Activated CD4-positive, alpha-beta T cell treated with anti-CD3 and anti-CD28 coated beads, Interleukin-2, amount 10 ng/mL, durations not matched to agents 7 days and 5 days (primary cell): Measurements from ENCODE around the gene KDM5A. TPM values are rescaled to one million over a fixed set of nuclear protein-coding genes. Genes with fewer than 3 reads are reported as not detected.

Experiments
- CTCF ChIA-PET: fragments of 350-600 bp; sonication (Branson Sonifier 250); formaldehyde crosslinking; loops from one replicate; lab custom pipeline; 2021; ENCODE audit warnings: antibody characterized with exemption; lab: Charles Lee
- POLR2A ChIA-PET: fragments of 350-600 bp; sonication (Branson Sonifier 250); formaldehyde crosslinking; loops from one replicate; lab custom pipeline; 2021; ENCODE audit warnings: antibody characterized with exemption; lab: Charles Lee
- DNase-seq: peaks from one replicate; pipeline ENCODE4 v3.0.0-alpha.2; 2020
- H3K27ac Mint-ChIP-seq: one replicate; pipeline ENCODE4 v1.8.0; 2021; ENCODE audit warnings: mild to moderate bottlenecking, moderate library complexity, mixed read lengths
- H3K27me3 Mint-ChIP-seq: one replicate; pipeline ENCODE4 v1.8.0; 2021; ENCODE audit warnings: mixed read lengths
- H3K36me3 Mint-ChIP-seq: one replicate; pipeline ENCODE4 v1.8.0; 2021; ENCODE audit warnings: low read depth, mixed read lengths
- H3K4me1 Mint-ChIP-seq: one replicate; pipeline ENCODE4 v1.8.0; 2021; ENCODE audit warnings: mixed read lengths
- H3K4me3 Mint-ChIP-seq: one replicate; pipeline ENCODE4 v1.8.0; 2021; ENCODE audit warnings: mild to moderate bottlenecking, moderate library complexity, mixed read lengths
- H3K9me3 Mint-ChIP-seq: one replicate; pipeline ENCODE4 v1.8.0; 2021; ENCODE audit warnings: mixed read lengths
- total RNA-seq, 2 experiments: library from RNA; stranded (reverse); gene quantifications; one replicate each; pipeline ENCODE4 v1.2.3, GENCODE V29; 2021

The KDM5A gene
- total RNA-seq, 2 experiments from 2014 or later, result 73.4 to 92.2 TPM

DNA sequence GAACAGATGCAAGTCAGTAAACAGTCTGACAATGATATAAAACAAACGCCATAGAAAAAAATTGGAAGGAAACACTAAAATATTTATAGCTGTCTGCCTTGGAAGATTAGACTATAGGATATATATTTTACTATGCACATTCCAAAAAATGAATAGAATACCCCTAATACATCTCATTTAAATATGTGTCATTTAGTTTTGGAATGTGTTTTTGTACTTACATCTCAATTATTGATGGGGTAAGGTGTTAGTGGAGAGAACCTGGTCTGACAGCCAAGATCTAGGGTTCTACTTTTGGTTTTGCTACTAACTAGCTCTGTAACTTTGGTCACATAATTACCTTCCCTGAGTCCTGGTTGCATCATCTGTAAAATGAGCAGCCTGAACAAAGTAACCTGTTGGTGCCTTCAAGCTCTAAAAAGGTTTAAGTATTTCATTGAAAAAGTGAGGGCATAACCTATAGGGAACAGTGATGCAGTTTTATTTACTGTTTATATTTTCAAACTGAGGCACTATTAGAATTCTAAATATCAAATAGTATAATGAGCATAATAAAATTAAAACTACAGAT, 97.9 kb downstream of the KDM5A start:
- H3K36me3 Mint-ChIP-seq, result peaks cover 71% of the 10 kb centered on the region
- H3K9me3 Mint-ChIP-seq, result peaks cover 14% of the 10 kb centered on the region
- POLR2A ChIA-PET, result no interaction called here
- no peaks in the 10 kb centered on the region for H3K27me3 Mint-ChIP-seq
- H3K4me1 Mint-ChIP-seq, result peaks cover 14% of the 10 kb centered on the region
- CTCF ChIA-PET, result no interaction called here
- no peak for DNase-seq
- H3K27ac Mint-ChIP-seq, result no peak overlapping the region
- no peak overlapping the region for H3K4me3 Mint-ChIP-seq

DNA sequence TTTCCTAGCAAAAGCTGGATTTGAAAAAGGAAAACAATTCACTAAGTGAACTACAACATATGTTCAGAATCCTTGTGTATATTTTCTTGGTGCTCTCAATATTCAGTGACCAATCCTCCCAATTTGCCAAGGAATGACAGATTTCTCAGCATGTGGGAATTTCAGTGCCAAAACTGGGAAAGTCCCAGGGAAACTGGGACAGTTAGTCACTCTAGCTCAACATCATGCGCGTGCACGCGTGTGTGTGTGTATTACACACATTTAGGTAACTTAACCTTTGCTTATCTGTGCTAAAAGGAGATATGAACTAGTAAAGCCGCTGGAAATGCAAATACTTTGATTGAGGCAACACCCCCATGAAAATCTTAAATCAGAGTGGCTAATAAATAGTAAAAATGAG, 100.4 kb downstream of the KDM5A start:
- Mint-ChIP-seq H3K27me3 (no peaks in the 10 kb centered on the region), H3K9me3 (peaks cover 14% of the 10 kb centered on the region), H3K4me3 (no peak overlapping the region), H3K27ac (no peak overlapping the region), H3K4me1 (peaks cover 14% of the 10 kb centered on the region), H3K36me3 (peaks cover 72% of the 10 kb centered on the region)
- no peak for DNase-seq
- ChIA-PET POLR2A (no interaction called here), CTCF (interaction anchor here (0.6 kb wide), 1 partner anchor 47 kb away, joined by 3 read pairs; no protein-coding TSS in a partner anchor)

DNA sequence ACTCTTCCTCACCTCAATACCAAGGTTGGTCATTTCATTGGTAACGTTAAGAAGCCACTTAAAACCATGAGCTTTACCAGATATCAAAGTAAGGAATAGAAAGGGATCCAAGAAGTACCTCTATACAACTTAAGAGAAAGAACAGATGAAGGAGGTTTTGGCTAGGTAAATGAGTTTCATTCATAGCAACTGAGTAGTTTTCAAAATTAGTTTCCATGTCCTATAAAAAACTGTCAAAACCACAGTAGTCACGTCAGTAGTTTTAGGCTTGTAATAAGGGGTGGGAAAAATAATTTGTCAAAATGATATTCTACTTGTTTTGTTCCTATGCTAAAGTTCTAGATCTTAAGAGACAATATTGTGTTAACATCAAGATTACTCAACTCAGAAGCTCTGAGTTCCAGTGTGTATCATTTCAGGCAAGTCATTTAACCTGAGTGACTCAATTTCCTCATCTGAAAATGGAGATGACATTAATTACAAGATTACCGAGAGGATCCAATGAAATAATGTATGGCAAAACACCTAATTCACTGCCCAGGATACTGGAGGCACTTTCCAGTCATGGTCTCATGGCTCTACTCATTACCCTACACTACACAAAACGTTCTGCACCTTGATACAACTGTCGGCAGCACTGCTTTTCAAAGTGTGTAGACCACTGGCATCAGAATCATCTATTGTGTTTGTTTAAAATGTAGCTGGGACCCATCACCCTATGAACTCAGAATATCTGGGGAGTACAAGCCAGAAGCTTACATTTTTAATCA, 102.4 kb downstream of the KDM5A start:
- no peak for DNase-seq
- H3K36me3 Mint-ChIP-seq, result peaks cover 68% of the 10 kb centered on the region
- H3K4me3 Mint-ChIP-seq, result no peak overlapping the region
- H3K27ac Mint-ChIP-seq, result no peak overlapping the region
- peaks cover 14% of the 10 kb centered on the region for H3K4me1 Mint-ChIP-seq
- CTCF ChIA-PET, result interaction anchor here (1.1 kb wide), 1 partner anchor 15 kb away, joined by 5 read pairs; no protein-coding TSS in a partner anchor
- peaks cover 14% of the 10 kb centered on the region for H3K9me3 Mint-ChIP-seq
- POLR2A ChIA-PET, result no interaction called here
- no peaks in the 10 kb centered on the region for H3K27me3 Mint-ChIP-seq

DNA sequence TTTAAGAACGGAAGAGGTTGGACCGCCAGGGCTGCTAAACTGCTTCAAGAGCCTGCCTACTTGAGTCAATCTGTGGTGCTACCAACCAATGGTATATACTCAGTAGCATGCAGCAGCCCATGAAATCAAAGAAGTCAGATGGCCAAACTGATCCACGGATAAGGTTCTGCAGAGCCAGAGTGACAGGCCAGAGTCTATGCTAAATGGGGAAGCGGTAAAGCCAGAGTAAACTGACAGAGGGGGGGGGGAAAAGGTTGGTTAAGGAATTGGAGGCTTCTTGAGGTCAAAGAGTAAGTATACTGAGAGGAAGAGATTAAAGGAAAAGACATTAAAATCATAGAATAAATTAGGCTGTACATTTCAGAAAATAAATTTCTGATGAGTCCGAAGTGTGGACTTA, 111.1 kb downstream of the KDM5A start:
- peaks cover 27% of the 10 kb centered on the region for H3K36me3 Mint-ChIP-seq
- H3K9me3 Mint-ChIP-seq, result no peaks in the 10 kb centered on the region
- POLR2A ChIA-PET, result no interaction called here
- CTCF ChIA-PET, result no interaction called here
- DNase-seq, result no peak
- H3K4me3 Mint-ChIP-seq, result no peak overlapping the region
- H3K27me3 Mint-ChIP-seq, result no peaks in the 10 kb centered on the region
- no peak overlapping the region for H3K27ac Mint-ChIP-seq
- peaks cover 2% of the 10 kb centered on the region for H3K4me1 Mint-ChIP-seq

DNA sequence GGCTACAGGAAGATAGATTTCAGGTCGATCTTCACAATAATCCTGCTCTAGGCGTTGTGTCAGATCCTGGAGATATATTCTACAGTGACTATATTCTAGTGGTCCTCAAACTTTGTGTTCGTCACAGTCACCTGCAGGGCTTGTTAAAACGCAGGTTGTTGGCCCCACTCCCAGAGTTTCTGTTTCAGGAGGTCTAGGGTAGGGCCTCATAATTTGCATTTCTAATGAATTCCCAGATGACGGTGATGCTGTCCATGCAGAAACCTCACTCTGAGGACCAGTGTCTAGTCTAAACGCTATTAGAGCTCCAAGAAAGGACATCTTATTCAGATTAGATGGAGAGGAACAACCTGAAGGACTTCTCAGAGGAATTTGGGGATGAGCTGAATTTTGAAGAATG, 113.3 kb downstream of the KDM5A start:
- ChIA-PET CTCF (no interaction called here), POLR2A (no interaction called here)
- Mint-ChIP-seq H3K4me3 (no peak overlapping the region), H3K27me3 (no peaks in the 10 kb centered on the region), H3K9me3 (no peaks in the 10 kb centered on the region), H3K36me3 (peaks cover 16% of the 10 kb centered on the region), H3K4me1 (peaks cover 2% of the 10 kb centered on the region), H3K27ac (no peak overlapping the region)
- DNase-seq, result no peak

DNA sequence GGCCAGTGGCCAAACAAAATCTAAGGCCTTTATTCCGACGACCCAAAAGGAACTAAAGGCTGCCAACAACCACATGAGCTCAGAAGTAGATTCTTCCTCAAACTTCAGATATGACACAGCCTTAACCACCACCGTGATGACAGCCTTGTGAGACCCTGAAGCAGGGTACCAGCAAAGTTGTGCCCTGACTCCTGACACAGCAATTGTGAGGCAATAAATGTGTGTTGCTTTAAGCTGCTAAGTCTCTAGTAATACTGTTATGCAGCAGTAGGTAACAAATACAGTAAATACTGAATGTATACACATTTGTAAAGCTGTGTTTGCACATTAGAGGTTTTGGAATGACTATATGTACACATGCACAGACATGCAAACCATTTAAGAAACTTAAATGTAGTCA, 115.7 kb downstream of the KDM5A start:
- Mint-ChIP-seq H3K36me3 (peaks cover 2% of the 10 kb centered on the region), H3K4me3 (no peak overlapping the region), H3K4me1 (peaks cover 2% of the 10 kb centered on the region), H3K27ac (no peak overlapping the region), H3K9me3 (no peaks in the 10 kb centered on the region), H3K27me3 (no peaks in the 10 kb centered on the region)
- POLR2A ChIA-PET, result no interaction called here
- CTCF ChIA-PET, result no interaction called here
- DNase-seq, result no peak

DNA sequence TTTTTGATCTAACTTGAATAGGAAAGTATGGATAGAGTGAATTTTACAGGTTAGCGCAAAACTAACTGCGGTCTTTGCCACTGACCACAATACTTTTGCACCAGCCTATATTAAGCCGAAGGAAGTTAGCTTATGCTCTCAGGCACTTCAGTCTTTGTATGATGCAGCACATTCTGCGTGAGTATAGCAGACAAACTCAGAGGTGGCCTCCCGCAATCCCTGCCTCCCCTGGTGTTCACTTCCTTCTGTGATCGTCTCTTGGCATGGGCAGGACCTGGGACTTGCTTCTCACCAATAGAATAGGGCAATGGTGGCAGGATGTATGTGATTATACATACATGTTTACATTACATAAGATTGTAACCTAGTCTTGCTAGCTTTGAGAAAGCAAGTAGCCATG, 116.2 kb downstream of the KDM5A start:
- ChIA-PET CTCF (no interaction called here), POLR2A (no interaction called here)
- H3K36me3 Mint-ChIP-seq, result peaks cover 2% of the 10 kb centered on the region
- DNase-seq, result no peak
- no peaks in the 10 kb centered on the region for H3K9me3 Mint-ChIP-seq
- no peak overlapping the region for H3K4me3 Mint-ChIP-seq
- peaks cover 2% of the 10 kb centered on the region for H3K4me1 Mint-ChIP-seq
- H3K27me3 Mint-ChIP-seq, result no peaks in the 10 kb centered on the region
- H3K27ac Mint-ChIP-seq, result no peak overlapping the region

DNA sequence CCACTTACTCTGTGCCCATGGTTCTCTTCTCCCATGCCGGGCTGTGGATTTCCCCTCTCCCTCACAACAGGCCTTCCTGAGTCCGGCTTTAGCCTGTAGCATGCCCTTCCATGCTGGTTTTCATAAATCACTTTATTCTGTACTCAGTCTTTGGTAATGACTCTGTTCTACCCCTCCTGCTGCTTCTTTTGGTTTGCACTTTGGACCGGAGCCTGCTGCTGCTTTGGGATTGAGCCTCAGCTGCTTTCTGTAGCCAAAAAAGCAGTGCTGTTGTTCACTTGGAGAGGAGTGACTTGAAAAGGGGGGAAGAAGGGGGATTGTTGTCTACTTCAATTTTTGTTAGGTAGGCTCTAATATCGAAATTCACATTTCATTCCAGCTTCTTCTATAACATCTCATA, 118.0 kb downstream of the KDM5A start:
- no peaks in the 10 kb centered on the region for H3K9me3 Mint-ChIP-seq
- POLR2A ChIA-PET, result no interaction called here
- H3K36me3 Mint-ChIP-seq, result peaks cover 2% of the 10 kb centered on the region
- no peak overlapping the region for H3K27ac Mint-ChIP-seq
- peaks cover under 1% of the 10 kb centered on the region for H3K27me3 Mint-ChIP-seq
- DNase-seq, result no peak
- H3K4me3 Mint-ChIP-seq, result no peak overlapping the region
- peaks cover 2% of the 10 kb centered on the region for H3K4me1 Mint-ChIP-seq
- CTCF ChIA-PET, result interaction anchor here (1.1 kb wide), 1 partner anchor 15 kb away, joined by 5 read pairs; no protein-coding TSS in a partner anchor

DNA sequence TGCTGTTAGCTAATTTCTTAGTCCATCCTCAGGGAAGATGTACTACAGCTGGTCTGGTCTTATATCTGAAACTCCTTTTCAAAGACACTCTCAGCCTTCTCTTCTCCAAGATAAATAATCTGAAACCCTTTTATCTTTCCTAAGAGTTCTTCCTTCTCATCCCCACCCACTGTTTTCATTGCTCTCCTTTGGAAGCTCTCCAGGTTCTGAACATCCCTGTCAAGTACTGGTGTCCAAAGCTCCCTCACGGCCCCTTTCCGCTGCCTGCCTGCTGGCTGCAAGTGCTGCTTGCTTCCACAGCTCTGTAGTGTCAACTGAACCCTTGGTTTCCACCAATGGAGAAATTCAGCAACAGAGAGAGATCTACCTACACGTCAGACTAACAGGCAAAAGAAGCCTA, 119.9 kb downstream of the KDM5A start:
- H3K36me3 Mint-ChIP-seq, result peaks cover 2% of the 10 kb centered on the region
- no peak overlapping the region for H3K4me3 Mint-ChIP-seq
- no peaks in the 10 kb centered on the region for H3K9me3 Mint-ChIP-seq
- ChIA-PET CTCF (interaction anchor here (1.0 kb wide), 1 partner anchor 11 kb away, joined by 4 read pairs; no protein-coding TSS in a partner anchor), POLR2A (no interaction called here)
- DNase-seq, result no peak
- H3K4me1 Mint-ChIP-seq, result peaks cover 5% of the 10 kb centered on the region
- peaks cover 4% of the 10 kb centered on the region for H3K27me3 Mint-ChIP-seq
- H3K27ac Mint-ChIP-seq, result no peak overlapping the region

DNA sequence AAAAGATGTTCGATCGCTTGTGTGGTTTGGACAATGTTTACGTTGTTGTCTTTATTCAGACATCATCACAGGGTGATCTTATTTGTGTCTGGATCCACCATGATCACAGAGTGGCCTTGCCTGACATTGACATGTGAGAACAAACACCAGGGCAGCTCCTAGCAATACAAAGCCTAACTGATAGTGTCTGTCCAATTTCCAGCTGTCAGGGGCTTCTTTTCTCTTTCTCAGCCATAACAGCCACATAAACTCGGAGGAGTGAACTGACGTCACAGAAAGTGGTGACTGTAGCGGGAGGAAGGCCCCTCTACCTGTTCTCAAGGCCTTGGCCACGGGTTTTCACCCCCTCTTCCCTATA, 120.7 kb downstream of the KDM5A start:
- DNase-seq, result no peak
- ChIA-PET CTCF (no interaction called here), POLR2A (no interaction called here)
- peaks cover 5% of the 10 kb centered on the region for H3K4me1 Mint-ChIP-seq
- H3K36me3 Mint-ChIP-seq, result peaks cover 2% of the 10 kb centered on the region
- no peak overlapping the region for H3K27ac Mint-ChIP-seq
- no peak overlapping the region for H3K4me3 Mint-ChIP-seq
- no peaks in the 10 kb centered on the region for H3K9me3 Mint-ChIP-seq
- peaks cover 4% of the 10 kb centered on the region for H3K27me3 Mint-ChIP-seq

DNA sequence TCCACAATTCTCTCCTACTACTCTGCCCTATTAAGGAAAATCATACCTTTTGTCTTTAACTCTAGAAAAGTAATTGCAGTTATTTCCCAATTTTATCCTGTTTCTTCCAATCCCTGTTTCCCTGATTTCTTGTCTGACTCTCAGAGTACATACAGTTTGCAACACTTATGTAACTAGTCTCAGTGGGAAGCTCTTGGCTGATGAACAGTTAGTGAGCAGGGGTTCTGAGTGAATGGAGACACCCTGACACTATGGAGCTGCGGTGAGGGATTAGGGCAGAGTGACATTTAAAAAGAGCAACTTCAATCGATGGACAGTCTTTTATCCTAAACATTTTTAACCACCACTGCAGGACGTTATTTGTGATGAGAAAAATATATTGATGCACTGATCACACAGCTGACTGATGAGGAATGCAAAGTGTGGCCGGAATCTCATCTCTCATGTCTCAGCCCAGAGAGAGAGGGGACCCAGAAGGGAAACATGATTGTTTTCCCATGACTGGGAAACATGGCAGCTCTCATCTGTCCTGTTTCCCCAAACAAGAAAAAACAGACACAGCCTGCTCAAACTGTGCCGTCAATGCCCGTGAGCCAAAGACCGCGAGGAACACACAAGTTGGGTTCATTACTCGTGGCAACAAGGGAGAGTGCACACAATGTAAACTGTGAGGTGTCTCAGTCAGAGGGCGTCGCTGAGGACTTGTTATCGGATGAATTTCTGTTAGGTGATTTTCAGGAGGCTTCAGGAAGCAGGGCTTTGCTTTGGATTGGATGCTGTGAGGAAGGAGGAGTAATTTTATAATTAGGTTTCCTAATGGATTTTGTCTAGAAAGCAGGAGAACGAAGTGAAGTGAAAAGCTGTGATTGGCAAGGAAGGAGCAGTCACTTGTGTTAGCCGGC, 121.3 kb downstream of the KDM5A start:
- Mint-ChIP-seq H3K9me3 (no peaks in the 10 kb centered on the region), H3K27me3 (peaks cover 4% of the 10 kb centered on the region), H3K27ac (no peak overlapping the region), H3K4me3 (no peak overlapping the region), H3K4me1 (peaks cover 5% of the 10 kb centered on the region), H3K36me3 (peaks cover 2% of the 10 kb centered on the region)
- no peak for DNase-seq
- POLR2A ChIA-PET, result no interaction called here
- CTCF ChIA-PET, result interaction anchor here (0.7 to 1.3 kb wide), 2 partner anchors 34 to 53 kb away, joined by 3 read pairs; no protein-coding TSS in a partner anchor

DNA sequence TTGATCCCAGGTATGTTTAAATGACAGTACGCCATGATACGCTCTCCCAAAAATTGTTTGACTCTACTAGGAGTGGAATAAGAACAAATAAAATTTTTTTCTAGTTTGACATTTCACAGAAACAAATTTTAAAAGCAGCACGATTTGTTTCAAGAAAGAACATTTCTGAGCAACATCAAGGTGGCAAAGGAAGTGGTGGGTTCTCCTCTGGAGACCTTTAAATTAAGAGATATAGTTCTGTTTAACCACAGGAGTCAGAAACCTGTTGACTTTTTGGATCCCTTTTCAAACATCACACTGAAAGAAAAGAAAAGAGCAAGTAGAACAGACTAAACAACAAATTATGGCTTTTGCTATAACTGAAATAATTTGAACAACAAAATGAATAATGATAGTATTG, 124.0 kb downstream of the KDM5A start:
- CTCF ChIA-PET, result no interaction called here
- Mint-ChIP-seq H3K27ac (no peak overlapping the region), H3K9me3 (no peaks in the 10 kb centered on the region), H3K27me3 (peaks cover 7% of the 10 kb centered on the region), H3K4me3 (no peak overlapping the region), H3K4me1 (peaks cover 5% of the 10 kb centered on the region), H3K36me3 (no peaks in the 10 kb centered on the region)
- no peak for DNase-seq
- POLR2A ChIA-PET, result no interaction called here

DNA sequence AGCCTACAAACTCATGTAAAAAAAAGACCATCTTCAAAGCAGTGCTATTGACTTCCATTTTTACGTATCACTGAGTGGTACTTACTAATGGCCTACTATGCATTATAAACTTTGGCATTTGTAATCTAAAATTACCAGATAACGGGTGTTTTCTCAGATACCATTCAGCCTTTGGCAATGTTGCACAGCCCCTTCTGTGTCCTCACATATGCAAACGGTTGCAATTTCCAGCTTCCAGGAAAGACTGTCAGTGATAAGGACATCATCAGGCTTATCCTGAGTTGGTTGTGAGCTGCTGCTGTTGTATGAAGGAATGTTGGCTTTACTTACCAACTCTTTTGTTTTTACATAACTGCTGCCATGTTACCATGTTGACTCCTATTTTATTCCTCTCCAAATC, 124.9 kb downstream of the KDM5A start:
- ChIA-PET CTCF (interaction anchor here (1.3 kb wide), 1 partner anchor 16 kb away, joined by 3 read pairs; no protein-coding TSS in a partner anchor), POLR2A (no interaction called here)
- no peaks in the 10 kb centered on the region for H3K9me3 Mint-ChIP-seq
- peaks cover 5% of the 10 kb centered on the region for H3K4me1 Mint-ChIP-seq
- DNase-seq, result no peak
- no peaks in the 10 kb centered on the region for H3K36me3 Mint-ChIP-seq
- no peak overlapping the region for H3K4me3 Mint-ChIP-seq
- peaks cover 9% of the 10 kb centered on the region for H3K27me3 Mint-ChIP-seq
- H3K27ac Mint-ChIP-seq, result no peak overlapping the region
